Panc1 (cell line): Measurements from ENCODE around the gene FGF14. TPM values are rescaled to one million over a fixed set of nuclear protein-coding genes. Genes with fewer than 3 reads are reported as not detected.

Experiments
- ATAC-seq: fragments of 200-7000 bp; cut with Tn5 transposase; 2 replicates; pipeline ENCODE4 v1.9.1; 2020; ENCODE audit warnings: mild to moderate bottlenecking, moderate library complexity
- BruUV-seq: library from RNA; stranded (reverse); fragments of 400-500 nt; replicated peaks from 2 replicates; lab custom pipeline; 2021; lab: Mats Ljungman, UMichigan
- CTCF ChIA-PET: fragments of 300-600 bp; sonication (Branson Sonifier 250); formaldehyde crosslinking; loops from one replicate; lab custom pipeline; 2022; ENCODE audit warnings: antibody characterized with exemption; lab: Charles Lee
- POLR2A ChIA-PET: fragments of 300-600 bp; sonication (Branson Sonifier 250); formaldehyde crosslinking; loops from one replicate; lab custom pipeline; 2022; ENCODE audit warnings: antibody characterized with exemption; lab: Charles Lee
- DNase-seq: peaks from one replicate; pipeline ENCODE4 v3.0.0-alpha.2; 2010; ENCODE audit warnings: low read depth, low spot score
- H3K27ac ChIP-seq: 2 replicates; pipeline ENCODE4 v1.5.1; 2011; ENCODE audit warnings: mild to moderate bottlenecking, low read length, inconsistent platforms
- H3K27me3 ChIP-seq: fragments of 200-500 bp; sonication (Bioruptor generic); 2 replicates; pipeline ENCODE4 v1.6.0; 2014; ENCODE audit warnings: low read length, inconsistent platforms; ENCODE audit not compliant: control insufficient read depth, insufficient read depth
- H3K36me3 ChIP-seq: fragments of 200-500 bp; sonication (Bioruptor generic); 2 replicates; pipeline ENCODE4 v1.5.1; 2014; ENCODE audit warnings: inconsistent platforms, mild to moderate bottlenecking, low read length, moderate library complexity; ENCODE audit not compliant: control insufficient read depth, insufficient read depth
- H3K4me1 ChIP-seq: 2 replicates; pipeline ENCODE4 v1.5.1; 2011; ENCODE audit warnings: inconsistent platforms, mild to moderate bottlenecking, low read length, moderate library complexity; ENCODE audit not compliant: control insufficient read depth, insufficient read depth
- H3K4me3 ChIP-seq, 2 experiments: 2 replicates each; pipeline ENCODE4 v1.5.1; 2011 to 2012; ENCODE audit warnings: low read depth in 2 of 2, low read length in 2 of 2, mild to moderate bottlenecking in 2 of 2, inconsistent platforms in 1 of 2, moderate library complexity in 1 of 2
- H3K9me3 ChIP-seq: fragments of 200-500 bp; sonication (Bioruptor generic); 2 replicates; pipeline ENCODE4 v1.5.1; 2014; ENCODE audit warnings: low read depth, mild to moderate bottlenecking, inconsistent platforms, low read length, moderate library complexity; ENCODE audit not compliant: control insufficient read depth, insufficient read depth
- CTCF ChIP-seq: fragments of 450-650 bp; IDR thresholded peaks from 2 replicates; pipeline ENCODE4 v1.5.1; 2017; ENCODE audit warnings: mild to moderate bottlenecking
- POLR2AphosphoS5 ChIP-seq: IDR thresholded peaks from 2 replicates; pipeline ENCODE4 v1.6.1; 2012; ENCODE audit warnings: mild to moderate bottlenecking, low read depth, low read length, moderate library complexity
- REST ChIP-seq, 2 experiments: IDR thresholded peaks; 2 replicates each; pipeline ENCODE4 v1.6.1; 2011 to 2012; ENCODE audit warnings: low read depth in 2 of 2, control low read depth in 1 of 2, low read length in 1 of 2, mild to moderate bottlenecking in 1 of 2, moderate library complexity in 1 of 2; ENCODE audit not compliant: insufficient read depth in 1 of 2
- SIN3A ChIP-seq: IDR thresholded peaks from 2 replicates; pipeline ENCODE4 v1.6.1; 2012; ENCODE audit warnings: low read depth, mild to moderate bottlenecking, low read length, moderate library complexity, borderline replicate concordance; ENCODE audit not compliant: insufficient read depth
- TCF7L2 ChIP-seq: IDR thresholded peaks from 2 replicates; pipeline ENCODE4 v1.6.1; 2011; ENCODE audit warnings: mild to moderate bottlenecking, low read depth, low read length, inconsistent platforms
- in situ Hi-C: cut with HindIII; loops from 2 replicates; pipeline ENCODE4 v1.10.0; 2016; ENCODE audit warnings: low sequenced_read_pairs, low pct_unique_long_range_greater_than_20kb
- intact Hi-C: fragments of 100-400 bp; cut with micrococcal nuclease; formaldehyde crosslinking; loops from one replicate; pipeline ENCODE4 v1.10.0; 2022; ENCODE audit not compliant: unreplicated experiment
- total RNA-seq: library from RNA; stranded (reverse); gene quantifications from one replicate; pipeline ENCODE4 v1.2.1, GENCODE V29; 2021; ENCODE audit not compliant: unreplicated experiment

Gene FGF14
- total RNA-seq, 1 experiment from 2014 or later: 0.03 TPM

- Histone ChIP-seq H3K9me3 (no peaks in the 10 kb centered on the region), H3K27me3 (no peaks in the 10 kb centered on the region), H3K36me3 (no peaks in the 10 kb centered on the region), H3K4me1 (no peaks in the 10 kb centered on the region), H3K4me3 (no peak overlapping the region), H3K27ac (no peak overlapping the region)
- ChIA-PET CTCF (no interaction called here), POLR2A (no interaction called here)
- no peak for ATAC-seq
- DNase-seq: no peak
- TF ChIP-seq POLR2AphosphoS5 (no peak), TCF7L2 (no peak)
- in situ Hi-C loops: no loop called here
- BruUV-seq: no TSS peak
- intact Hi-C loops: no loop called here
Observed at GRCh38 chr13:102298051-102298450, 103.8 kb downstream of the FGF14 start.

GRCh38 chr13:102295316-102296048 lies 106.4 kb downstream of the FGF14 start:
- Histone ChIP-seq H3K27me3 (no peaks in the 10 kb centered on the region), H3K9me3 (no peaks in the 10 kb centered on the region), H3K27ac (no peak overlapping the region), H3K4me1 (no peaks in the 10 kb centered on the region), H3K36me3 (no peaks in the 10 kb centered on the region), H3K4me3 (no peak overlapping the region)
- no TSS peak for BruUV-seq
- DNase-seq (no peak), ATAC-seq (no peak)
- no peak for TF ChIP-seq POLR2AphosphoS5
- no peak for TF ChIP-seq REST (IDR thresholded peaks at IDR 0.05; ENCODE audit: insufficient read depth in 1 of 2, low read depth in 2 of 2, low read length in 1 of 2)
- no peak for TF ChIP-seq CTCF
- in situ Hi-C loops: no loop called here
- ChIA-PET CTCF (no interaction called here), POLR2A (no interaction called here)
- intact Hi-C loops: no loop called here

GRCh38 chr13:102294407-102295018 lies 107.3 kb downstream of the FGF14 start:
- Histone ChIP-seq H3K4me3 (no peak overlapping the region), H3K4me1 (no peaks in the 10 kb centered on the region), H3K9me3 (no peaks in the 10 kb centered on the region), H3K27ac (no peak overlapping the region), H3K36me3 (no peaks in the 10 kb centered on the region), H3K27me3 (no peaks in the 10 kb centered on the region)
- ATAC-seq (no peak), DNase-seq (no peak)
- intact Hi-C loops (no loop called here), in situ Hi-C loops (no loop called here)
- POLR2A ChIA-PET: no interaction called here
- no TSS peak for BruUV-seq
- CTCF ChIA-PET: no interaction called here
- TF ChIP-seq POLR2AphosphoS5 (no peak), REST (IDR thresholded peaks at IDR 0.05; ENCODE audit: insufficient read depth in 1 of 2, low read depth in 2 of 2, low read length in 1 of 2) (no peak), CTCF (no peak), TCF7L2 (no peak), SIN3A (no peak)
